ENCODE data around the gene ORMDL1. TPM values are rescaled to one million over a fixed set of nuclear protein-coding genes. Genes with fewer than 3 reads are reported as not detected.

Gene ORMDL1
- total RNA-seq, 4 donors from 2014 or later, result 27.5 to 133 (median 86.5) TPM

- peaks cover 0 to 4% (median 0%) of the 10 kb centered on the region in 4 donors for H3K4me1 ChIP-seq
- H3K27me3 ChIP-seq, result no peaks in the 10 kb centered on the region
- no peak overlapping the region for H3K27ac ChIP-seq
- no peak overlapping the region for H3K4me3 ChIP-seq
- intact Hi-C loops (cut with DNase I; ENCODE audit: low total_unique reads) (no loop called here), in situ Hi-C loops (cut with MboI; ENCODE audit: low pct_ligation_motif_present in 1 of 4, low pct_unique_long_range_greater_than_20kb in 1 of 4, low sequenced_read_pairs in 3 of 4) (no loop called here)
- DNase-seq, result no peak
- peaks cover 0 to 3% (median 0%) of the 10 kb centered on the region in 4 donors for H3K36me3 ChIP-seq
- no peak for TF ChIP-seq POLR2A (IDR thresholded peaks at IDR 0.05)
- no peak for TF ChIP-seq POLR2AphosphoS5 (IDR thresholded peaks at IDR 0.05)
- TF ChIP-seq EP300 (IDR thresholded peaks at IDR 0.05; ENCODE audit: low read depth), result no peak
- no peak for TF ChIP-seq CTCF (IDR thresholded peaks at IDR 0.05)
- no peaks in the 10 kb centered on the region for H3K9me3 ChIP-seq
- 91 to 97% methylated on average over 3 to 5 of the region's 5 CpGs for WGBS, 2 donors (ENCODE audit: low coverage in 1 of 2)
Measured at GRCh38 chr2:189826039-189826438, 41.9 kb upstream of the ORMDL1 start.

GRCh38 chr2:189824694-189825396, 40.7 kb upstream of the ORMDL1 start:
- Histone ChIP-seq H3K9me3 (no peaks in the 10 kb centered on the region), H3K4me3 (no peak overlapping the region), H3K27ac (no peak overlapping the region), H3K36me3 (peaks cover 0 to 8% (median 0%) of the 10 kb centered on the region in 4 donors), H3K27me3 (no peaks in the 10 kb centered on the region), H3K4me1 (peaks cover 0 to 4% (median 0%) of the 10 kb centered on the region in 4 donors)
- no peak for TF ChIP-seq POLR2A (IDR thresholded peaks at IDR 0.05)
- no peak for TF ChIP-seq EP300 (IDR thresholded peaks at IDR 0.05; ENCODE audit: low read depth)
- no peak for TF ChIP-seq CTCF (IDR thresholded peaks at IDR 0.05)
- TF ChIP-seq POLR2AphosphoS5 (IDR thresholded peaks at IDR 0.05), result no peak
- in situ Hi-C loops (cut with MboI; ENCODE audit: low pct_ligation_motif_present in 1 of 4, low pct_unique_long_range_greater_than_20kb in 1 of 4, low sequenced_read_pairs in 3 of 4) (loop anchor here in 1 of 4 donors (25.0 kb wide), 1 partner anchor 237 kb away; the partner anchor contains the start of gene MSTN), intact Hi-C loops (cut with DNase I; ENCODE audit: low total_unique reads) (no loop called here)
- 94 to 95% methylated on average over 3 of the region's 3 CpGs for WGBS, 2 donors (ENCODE audit: low coverage in 1 of 2)
- DNase-seq, result no peak

GRCh38 chr2:189821953-189822748, 38.0 kb upstream of the ORMDL1 start:
- Histone ChIP-seq H3K4me1 (peaks cover 0 to 4% (median 0%) of the 10 kb centered on the region in 4 donors), H3K36me3 (peaks cover 0 to 8% (median 0%) of the 10 kb centered on the region in 4 donors), H3K4me3 (no peak overlapping the region), H3K9me3 (no peaks in the 10 kb centered on the region), H3K27ac (no peak overlapping the region), H3K27me3 (no peaks in the 10 kb centered on the region)
- DNase-seq, result no peak
- no peak for TF ChIP-seq POLR2A (IDR thresholded peaks at IDR 0.05)
- TF ChIP-seq CTCF (IDR thresholded peaks at IDR 0.05), result no peak
- no peak for TF ChIP-seq POLR2AphosphoS5 (IDR thresholded peaks at IDR 0.05)
- TF ChIP-seq EP300 (IDR thresholded peaks at IDR 0.05; ENCODE audit: low read depth), result no peak
- 89 to 98% methylated on average over 12 to 33 of the region's 33 CpGs for WGBS, 2 donors (ENCODE audit: low coverage in 1 of 2)
- in situ Hi-C loops (cut with MboI; ENCODE audit: low pct_ligation_motif_present in 1 of 4, low pct_unique_long_range_greater_than_20kb in 1 of 4, low sequenced_read_pairs in 3 of 4), result loop anchor here in 1 of 4 donors (25.0 kb wide), 1 partner anchor 240 kb away; the partner anchor contains the start of gene MSTN
- intact Hi-C loops (cut with DNase I; ENCODE audit: low total_unique reads), result no loop called here

- H3K4me1 ChIP-seq, result no peaks in the 10 kb centered on the region
- DNase-seq, result no peak
- H3K4me3 ChIP-seq, result no peak overlapping the region
- WGBS, 2 donors (ENCODE audit: low coverage in 1 of 2), result 85% methylated on average over 1 of the region's 1 CpG; no CpG with 5 or more reads in 1 of the 2 donors
- in situ Hi-C loops (cut with MboI; ENCODE audit: low pct_ligation_motif_present in 1 of 4, low pct_unique_long_range_greater_than_20kb in 1 of 4, low sequenced_read_pairs in 3 of 4), result loop anchor here in 1 of 4 donors (25.0 kb wide), 1 partner anchor 243 kb away; the partner anchor contains the start of gene MSTN
- peaks cover 0 to 8% (median 0%) of the 10 kb centered on the region in 4 donors for H3K36me3 ChIP-seq
- no peaks in the 10 kb centered on the region for H3K9me3 ChIP-seq
- intact Hi-C loops (cut with DNase I; ENCODE audit: low total_unique reads), result no loop called here
- H3K27me3 ChIP-seq, result no peaks in the 10 kb centered on the region
- TF ChIP-seq CTCF (IDR thresholded peaks at IDR 0.05), result no peak
- no peak for TF ChIP-seq EP300 (IDR thresholded peaks at IDR 0.05; ENCODE audit: low read depth)
- TF ChIP-seq POLR2A (IDR thresholded peaks at IDR 0.05), result no peak
- no peak for TF ChIP-seq POLR2AphosphoS5 (IDR thresholded peaks at IDR 0.05)
- H3K27ac ChIP-seq, result no peak overlapping the region
Measured at GRCh38 chr2:189819297-189819704, 35.2 kb upstream of the ORMDL1 start.

Measured in transverse colon (tissue), 4 donors.